ENCODE data around the gene ATG10.
A peak's percentile ranks its signal among the peaks of the same experiment; 100 is the strongest.
"Not testable (repeated sequence)": the region's sequence is repeated elsewhere in the genome, so short reads cannot be mapped to it uniquely, and the experiment has no call there.

ATG10 gene

GRCh38 chr5:81971712-81972491 is at the start of gene ATG10:
TSS of gene ATG10 (plus strand) at chr5:81972023. CDS start at chr5:81987571, 15,548 bp downstream.
- DNase-seq, result peak; percentile 96

DNA sequence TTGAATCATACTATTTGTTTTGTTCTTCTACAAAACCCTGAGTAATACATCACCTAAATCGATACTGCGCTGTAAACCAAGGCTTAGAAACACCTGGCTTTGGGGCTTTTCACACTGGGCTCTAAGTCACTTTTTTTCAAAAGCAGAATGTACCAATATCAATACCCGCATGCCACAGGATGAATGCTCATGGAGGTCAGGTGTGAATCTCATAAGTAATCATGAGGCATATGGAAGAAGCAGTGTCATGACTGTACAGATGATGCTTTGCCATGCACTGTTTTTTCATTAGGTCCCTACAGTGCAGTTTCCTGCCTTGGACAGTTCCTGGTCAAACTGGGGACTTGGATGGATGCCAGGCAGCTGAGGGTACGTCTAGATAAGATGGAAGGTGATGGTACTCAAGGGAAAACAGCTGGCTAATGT is 49.0 kb upstream of the ATG10 start:
- DNase-seq, result peak; percentile 53

GRCh38 chr5:81924442-81924841 is 47.4 kb upstream of the ATG10 start:
- peak; percentile 11 for DNase-seq

DNA sequence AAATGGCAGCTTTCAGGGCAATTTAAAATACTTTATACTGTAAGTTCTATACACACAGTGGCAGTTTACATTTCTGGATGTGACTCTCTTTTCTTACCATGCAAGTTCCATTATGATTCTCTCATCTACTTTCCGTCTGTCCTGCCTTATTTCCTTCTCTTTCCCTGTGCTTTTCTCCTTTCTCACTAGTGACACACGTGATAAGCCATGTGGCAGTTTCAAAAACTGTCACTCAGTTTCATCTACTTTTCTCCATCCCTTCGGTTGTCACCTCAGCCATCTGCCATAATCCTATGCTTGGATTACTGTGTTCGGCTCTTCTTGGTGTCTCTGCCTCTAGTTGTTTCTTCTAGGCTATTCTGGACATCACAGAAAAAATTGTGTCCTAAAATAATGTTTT is 46.8 kb upstream of the ATG10 start:
- DNase-seq, result no peak

GRCh38 chr5:81925981-81926380 is 45.8 kb upstream of the ATG10 start:
- DNase-seq, result no peak

DNA sequence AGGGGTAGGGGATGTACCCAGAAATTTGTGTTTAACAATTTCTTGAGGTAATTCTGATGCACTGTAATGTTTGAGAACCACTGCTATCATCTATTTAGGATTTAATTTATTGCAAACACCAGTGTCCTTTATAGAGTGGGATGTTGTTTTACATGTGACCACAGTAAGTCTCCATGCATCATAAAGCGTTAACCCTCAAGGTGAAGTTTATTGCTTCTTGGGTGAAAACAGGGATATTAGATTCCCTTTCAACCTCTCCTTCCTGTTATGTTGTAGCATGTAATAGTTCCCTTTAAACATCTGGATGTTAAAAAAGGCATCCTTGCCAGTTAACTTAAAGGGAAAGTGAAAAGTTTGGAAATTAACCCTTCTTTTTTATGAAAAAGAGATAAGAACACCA is 35.8 kb upstream of the ATG10 start:
- no peak for DNase-seq

GRCh38 chr5:81936750-81937149 is 35.1 kb upstream of the ATG10 start:
- no peak for DNase-seq

GRCh38 chr5:81942746-81943145 is 29.1 kb upstream of the ATG10 start:
- DNase-seq, result no peak

GRCh38 chr5:81948349-81948748 is 23.5 kb upstream of the ATG10 start:
- DNase-seq, result no peak

GRCh38 chr5:81949462-81949861 is 22.4 kb upstream of the ATG10 start:
- no peak for DNase-seq

DNA sequence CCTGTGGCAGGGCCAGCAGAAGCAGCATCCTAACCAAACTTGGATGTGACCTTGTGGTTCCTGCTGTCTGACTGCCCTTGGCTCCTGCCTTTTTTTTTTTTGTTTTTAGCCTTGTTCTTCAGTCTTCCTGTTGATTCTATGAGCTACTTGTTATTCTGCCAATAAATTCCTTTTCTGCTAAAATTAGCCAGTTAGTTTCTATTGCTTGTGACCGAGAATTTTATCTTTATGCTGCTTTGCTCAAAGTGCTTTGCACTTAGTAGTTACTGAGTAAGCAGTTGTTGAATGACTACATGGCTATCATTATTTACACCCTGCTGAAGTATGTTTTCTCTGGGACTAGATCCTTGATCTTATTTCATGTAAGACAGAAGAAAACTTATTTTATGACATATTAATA is 20.8 kb upstream of the ATG10 start:
- DNase-seq, result peak; percentile 14

DNA sequence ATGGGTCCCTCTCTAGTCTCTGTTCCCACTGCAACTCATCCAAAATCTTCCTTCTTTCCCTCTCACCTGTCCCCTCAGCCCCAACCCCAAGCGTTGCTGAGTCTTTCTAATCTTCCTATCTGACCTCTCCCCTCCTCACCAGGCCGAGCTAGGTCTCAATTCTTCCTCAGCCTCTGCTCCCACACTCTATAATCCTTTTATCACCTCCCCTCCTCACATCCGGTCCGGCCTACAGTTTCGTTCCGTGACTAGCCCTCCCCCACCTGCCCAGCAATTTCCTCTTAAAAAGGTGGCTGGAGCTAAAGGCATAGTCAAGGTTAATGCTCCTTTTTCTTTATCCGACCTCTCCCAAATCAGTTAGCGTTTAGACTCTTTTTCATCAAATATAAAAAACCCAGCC is 17.0 kb upstream of the ATG10 start:
- DNase-seq, result not testable (repeated sequence)

GRCh38 chr5:81958129-81958528 is 13.7 kb upstream of the ATG10 start:
- not testable (repeated sequence) for DNase-seq

GRCh38 chr5:81961651-81962440 is 10.0 kb upstream of the ATG10 start:
- no peak for DNase-seq

GRCh38 chr5:81963544-81963943 is 8.3 kb upstream of the ATG10 start:
- DNase-seq, result no peak

GRCh38 chr5:81965524-81965923 is 6.3 kb upstream of the ATG10 start:
- DNase-seq, result no peak

- DNase-seq, result no peak
Observed at GRCh38 chr5:81969226-81969625, 2.6 kb upstream of the ATG10 start.

GRCh38 chr5:81969912-81970311 is 1.9 kb upstream of the ATG10 start:
- DNase-seq, result no peak

DNA sequence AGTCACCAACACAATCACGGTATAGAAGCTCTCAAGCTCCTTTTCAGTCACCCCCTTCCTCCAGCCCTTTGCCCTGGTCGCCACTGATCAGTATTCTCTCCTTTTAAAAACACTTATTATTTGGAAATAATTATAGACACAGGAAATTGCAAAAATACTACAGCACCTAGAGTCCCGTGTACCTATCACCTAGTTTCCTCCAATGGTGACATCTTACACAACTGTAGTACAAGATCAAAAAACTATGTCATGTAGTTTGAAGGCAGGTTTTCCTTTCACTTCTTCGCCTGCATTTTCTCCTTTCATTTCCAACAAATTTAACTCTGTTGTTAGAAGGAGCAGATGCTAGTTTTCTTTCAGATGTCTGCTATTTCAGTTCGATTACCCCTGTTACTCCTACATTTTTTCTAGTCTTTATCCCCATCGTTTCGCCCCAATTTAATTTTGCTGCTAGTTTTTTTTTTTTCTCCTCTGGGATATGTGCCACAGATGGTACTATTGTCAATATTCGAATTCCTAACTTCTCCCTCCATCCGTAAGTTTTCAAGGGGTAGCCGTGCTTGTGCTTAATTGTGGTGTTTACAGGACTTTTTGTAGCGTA is 612 bp upstream of the ATG10 start:
- DNase-seq, result peak; percentile 28

GRCh38 chr5:81972492-81972783 is 615 bp downstream of the ATG10 start:
- peak; percentile 80 for DNase-seq

GRCh38 chr5:81980160-81980559 is 8.3 kb downstream of the ATG10 start:
- no peak for DNase-seq

DNA sequence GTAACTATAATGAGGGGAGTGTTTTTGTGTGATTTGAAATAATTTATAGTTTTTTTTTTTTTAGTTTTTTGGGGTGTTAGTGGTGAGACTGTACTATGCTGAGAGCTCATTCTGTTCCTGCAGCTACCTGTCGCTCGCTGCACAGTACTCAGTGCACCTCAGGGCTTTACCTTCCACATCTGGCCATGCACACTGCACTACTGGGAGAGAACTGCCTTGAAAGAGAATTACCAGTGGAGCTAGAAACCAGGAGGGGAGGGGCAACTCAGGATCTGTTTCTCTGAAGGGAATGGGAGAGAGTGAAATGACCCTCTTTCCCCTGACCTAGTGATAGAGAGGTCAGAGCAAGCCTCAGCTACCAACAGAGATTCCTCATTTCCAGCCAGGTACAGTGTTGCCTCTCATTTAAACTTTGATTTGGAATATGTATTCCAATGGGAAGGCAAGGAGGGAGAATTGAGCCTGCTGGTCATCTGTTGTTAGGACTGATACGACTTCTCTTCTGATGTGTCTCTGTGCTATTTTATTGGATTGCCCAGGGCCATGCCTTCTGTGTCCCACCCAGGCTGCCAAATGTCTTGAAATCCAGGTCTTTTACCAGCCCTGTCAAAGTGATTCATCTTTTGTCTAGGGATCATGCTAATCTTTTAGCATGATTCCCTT is 8.9 kb downstream of the ATG10 start:
- DNase-seq, result no peak

GRCh38 chr5:81982172-81982685 is 10.4 kb downstream of the ATG10 start:
- DNase-seq, result not testable (repeated sequence)
